HL-60/S4 treated with retinoic acid at 250 ng/mL for 4 days and 3 days (cell line): Measurements from ENCODE around the gene PEX19.

Experiments
- in situ Hi-C: fragments of 300-500 bp; cut with MboI; formaldehyde crosslinking; loops from 2 replicates; pipeline ENCODE4 v1.7.0; 2022; ENCODE audit warnings: low sequenced_read_pairs

The PEX19 gene

DNA sequence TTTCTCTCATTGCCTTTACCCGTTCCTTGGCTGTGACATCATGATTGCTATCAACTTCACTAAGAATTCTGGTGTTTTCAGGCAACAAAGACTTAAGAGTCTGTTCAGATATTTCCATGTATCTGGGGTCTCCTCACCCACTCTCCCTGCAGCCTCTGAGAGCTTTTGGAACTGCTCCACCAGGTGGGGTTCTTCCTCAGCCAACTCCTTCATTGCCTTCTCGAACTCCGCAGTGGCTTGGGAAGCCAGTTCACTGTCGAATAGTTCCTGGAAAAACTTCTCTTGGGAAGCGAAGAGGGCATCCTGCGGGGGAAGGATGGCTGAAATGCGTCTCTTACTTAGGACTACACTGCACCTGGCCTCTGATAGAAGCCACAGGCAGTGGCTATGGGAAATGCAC, 2.1 kb downstream of the PEX19 start:
- in situ Hi-C loops = no loop called here

DNA sequence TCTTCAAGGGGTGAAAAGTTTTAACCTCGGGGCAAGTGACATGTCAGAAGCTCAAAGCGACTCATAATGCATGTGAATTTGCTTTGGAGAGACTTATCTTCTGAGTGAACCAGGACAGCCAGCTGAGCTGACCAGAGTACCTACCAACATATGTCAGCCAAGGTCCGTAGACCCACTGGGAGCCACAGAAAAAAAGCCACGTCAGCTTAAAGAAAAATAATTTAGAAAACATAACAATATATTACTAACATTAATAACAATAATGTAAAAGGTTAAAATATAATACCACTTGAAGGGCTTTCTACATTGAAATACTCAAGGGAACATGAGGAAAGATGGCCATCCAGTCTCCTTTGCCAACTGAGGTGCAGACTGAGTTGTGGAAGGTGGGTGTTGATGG, 6.9 kb downstream of the PEX19 start:
- in situ Hi-C loops = no loop called here

DNA sequence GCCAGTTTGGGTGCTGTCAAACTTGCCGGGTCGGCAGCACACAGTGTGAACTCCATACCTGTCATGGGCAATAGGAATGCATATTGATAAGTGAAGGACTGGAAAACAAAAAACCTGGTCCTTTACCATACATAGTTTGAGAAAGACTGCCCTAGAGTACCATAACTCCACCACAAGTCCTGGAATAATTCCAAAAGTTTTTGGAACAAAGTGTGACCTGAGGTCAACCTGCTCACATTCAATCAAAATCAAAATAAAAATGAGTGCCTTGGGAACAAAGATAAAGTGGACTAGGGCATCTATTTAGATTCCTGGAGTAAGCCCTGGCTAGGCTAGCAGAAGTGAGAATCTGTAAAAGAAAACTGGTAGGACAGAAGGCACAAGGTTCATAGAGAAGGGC, 7.6 kb downstream of the PEX19 start:
- in situ Hi-C loops = no loop called here

DNA sequence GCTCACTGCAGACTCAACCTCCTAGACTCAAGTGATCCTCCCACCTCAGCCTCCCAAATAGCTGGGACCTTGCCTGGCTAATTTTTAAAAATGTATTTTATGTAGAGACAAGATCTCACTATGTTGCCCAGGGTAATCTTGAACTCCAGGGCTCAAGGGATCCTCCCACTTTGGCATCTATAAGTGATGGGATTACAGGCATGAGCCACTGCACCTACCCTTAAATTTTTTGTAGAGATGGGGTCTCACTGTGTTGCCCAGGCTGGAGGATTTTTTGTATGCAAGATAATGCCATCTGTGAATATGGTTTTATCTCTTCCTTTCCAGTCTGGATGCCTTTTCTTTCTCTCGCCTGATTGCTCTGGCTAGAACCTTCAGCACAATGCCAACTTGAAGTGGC, 13.9 kb downstream of the PEX19 start:
- in situ Hi-C loops = no loop called here

DNA sequence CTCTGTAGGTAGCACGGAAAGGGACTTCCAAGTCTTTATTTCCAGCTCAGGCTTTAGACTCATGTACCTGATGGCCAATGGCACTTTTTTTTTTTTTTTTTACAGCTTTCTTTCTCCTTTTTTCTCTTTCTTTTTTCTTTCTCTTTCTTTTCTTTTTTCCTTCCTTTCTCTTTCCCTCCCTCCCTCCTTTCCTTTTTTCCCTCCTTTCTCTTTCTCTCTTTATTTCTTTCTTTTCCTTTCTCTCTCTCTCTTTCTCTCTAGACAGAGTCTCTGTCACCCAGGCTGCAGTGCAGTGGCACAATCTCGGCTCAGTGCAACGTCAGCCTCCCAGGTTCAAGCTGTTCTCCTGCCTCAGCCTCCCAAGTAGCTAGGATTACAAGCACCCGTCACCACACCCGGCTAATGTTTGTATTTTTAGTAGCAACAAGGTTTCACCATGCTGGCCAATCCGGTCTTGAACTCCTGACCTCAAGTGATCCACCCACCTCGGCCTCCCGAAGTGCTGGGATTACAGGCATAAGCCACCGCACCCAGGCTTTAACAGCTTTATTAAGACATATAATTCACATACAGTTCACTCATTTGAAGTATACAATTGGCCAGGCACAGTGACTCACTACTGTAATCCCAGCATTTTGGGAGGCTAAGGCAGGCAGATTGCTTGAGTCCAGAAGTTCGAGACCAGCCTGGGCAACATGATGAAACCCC, 17.5 kb downstream of the PEX19 start:
- in situ Hi-C loops = no loop called here

DNA sequence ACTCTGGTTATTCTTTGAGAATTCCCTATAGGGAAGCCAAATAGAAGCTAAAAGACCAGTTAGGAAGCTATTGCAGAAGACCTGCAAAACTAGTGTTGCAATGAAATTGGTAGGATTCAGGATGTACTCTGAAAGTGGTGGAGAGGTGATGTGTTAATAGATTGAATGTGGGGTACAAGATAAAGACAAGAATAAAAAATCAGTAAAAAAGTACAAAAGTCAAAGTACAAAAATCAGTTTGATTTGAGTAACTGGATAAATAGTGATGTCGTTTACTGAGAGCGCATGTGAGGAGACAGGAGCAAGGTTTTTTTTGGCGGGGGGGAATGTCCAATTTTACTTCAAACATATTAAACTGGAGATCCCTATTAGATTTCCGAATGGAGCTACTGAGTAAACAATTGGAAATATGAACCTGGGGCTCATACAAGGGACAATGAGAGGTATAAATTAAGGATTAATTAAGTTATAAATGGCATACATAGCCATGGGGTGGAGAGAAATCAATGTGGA, 20.1 kb downstream of the PEX19 start:
- in situ Hi-C loops = no loop called here

DNA sequence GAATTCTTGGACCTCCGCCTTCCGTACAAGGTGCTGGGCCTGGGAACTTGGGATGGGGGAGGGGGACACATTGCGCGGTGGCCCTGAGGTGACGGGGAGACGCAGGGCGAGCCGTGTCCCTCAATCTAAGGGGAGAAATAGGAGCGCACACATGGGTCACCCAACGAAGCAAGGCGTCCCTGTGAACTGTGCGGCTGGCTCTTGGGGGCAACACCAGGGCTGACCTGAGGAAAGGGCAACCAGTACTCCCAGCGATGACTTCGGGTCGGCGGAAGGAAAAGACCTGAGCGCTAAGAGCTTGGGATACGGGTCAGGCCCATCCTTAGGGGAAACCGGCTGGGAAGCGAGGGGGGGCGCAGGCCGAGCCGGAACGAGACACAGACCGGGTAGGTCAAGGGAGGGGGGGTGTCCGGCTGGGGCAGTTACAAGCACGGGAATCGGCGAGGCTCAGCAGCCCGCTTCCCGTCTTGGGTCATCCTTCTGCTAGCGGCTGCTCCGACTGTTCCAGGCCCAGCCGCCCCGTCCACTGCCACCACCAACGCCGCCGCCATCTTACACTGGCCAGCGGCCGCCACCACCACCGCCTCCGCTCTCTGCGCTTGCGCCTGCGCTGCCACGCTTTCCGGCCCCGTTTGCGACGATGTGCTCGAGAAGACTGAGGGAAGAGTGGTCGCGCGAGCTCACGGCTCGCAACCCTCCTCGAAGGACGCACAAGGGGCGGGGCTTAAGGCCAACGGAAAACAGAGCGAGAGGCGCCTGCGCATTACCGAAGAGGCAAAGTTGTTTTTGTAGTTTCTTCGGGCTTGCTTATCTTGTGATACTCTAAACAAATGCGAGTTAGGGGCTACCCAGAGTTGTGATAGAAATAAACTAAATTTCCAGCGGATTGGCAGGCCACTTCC, 22.8 kb downstream of the PEX19 start, which contains the start of gene DCAF8:
DCAF8 (minus strand) TSS at position 657 of the 902 bp plus-strand sequence. CDS start 18,541 bp downstream, outside the sequence.
- in situ Hi-C loops = no loop called here

DNA sequence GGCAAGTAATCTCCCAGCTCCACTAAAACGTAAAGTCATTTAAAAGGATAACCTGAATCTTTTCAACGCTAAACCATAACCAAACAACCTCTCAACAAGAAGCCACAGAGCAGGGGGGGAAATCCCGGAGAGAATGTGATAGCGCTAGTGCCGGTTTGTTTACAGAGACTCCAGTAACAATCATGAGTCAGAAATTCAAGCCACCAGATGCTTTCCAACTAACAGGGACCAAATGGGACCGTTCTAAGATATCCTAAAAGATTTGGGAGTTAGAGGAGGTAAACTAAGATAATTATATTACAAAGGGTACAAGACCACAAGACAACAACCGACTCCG, 23.4 kb downstream of the PEX19 start:
- in situ Hi-C loops = no loop called here

DNA sequence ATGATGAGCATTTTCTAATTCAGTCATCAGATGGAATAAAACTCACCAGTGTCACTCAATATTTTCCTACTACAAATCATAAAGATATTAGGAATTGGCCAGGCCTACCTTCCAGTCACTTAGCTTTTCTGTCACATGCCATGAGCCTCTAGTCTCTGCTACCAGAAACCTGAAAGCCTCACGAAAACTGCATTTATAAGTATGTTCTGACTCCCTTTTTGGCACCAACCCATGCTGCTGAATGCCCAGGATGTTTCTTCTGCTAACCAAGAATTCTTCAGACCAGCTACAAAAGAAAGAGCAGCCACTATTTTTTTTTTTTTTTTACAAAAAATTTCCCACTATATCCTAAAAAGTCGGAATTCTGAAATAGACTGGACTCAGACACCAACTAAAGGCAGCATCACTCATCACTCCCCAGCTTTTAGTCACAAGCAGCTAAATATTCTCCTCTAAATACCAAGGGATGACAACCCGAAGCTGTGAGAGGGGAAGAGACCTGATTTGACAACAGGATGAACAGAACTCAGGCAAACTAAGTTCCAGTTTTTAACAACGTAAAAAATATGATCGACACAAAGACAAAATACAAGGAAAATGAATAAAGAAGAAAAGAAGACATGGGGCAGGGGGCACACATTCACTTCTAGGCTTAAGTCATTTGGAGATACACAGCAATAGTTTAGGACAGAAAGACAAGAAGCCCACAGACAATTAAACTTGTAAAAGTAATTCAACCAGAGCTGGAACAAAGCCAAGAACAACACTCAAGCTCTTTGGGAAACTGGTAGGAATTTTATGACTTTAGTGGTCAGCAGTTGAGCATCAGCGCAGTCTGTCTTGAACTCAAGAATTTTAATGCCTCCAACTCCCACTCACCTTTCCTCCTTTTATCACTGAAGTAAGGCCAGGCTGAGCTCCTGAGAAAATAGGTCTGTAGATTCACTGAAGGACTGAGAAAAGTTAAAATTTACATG, 24.2 kb downstream of the PEX19 start:
- in situ Hi-C loops = no loop called here

DNA sequence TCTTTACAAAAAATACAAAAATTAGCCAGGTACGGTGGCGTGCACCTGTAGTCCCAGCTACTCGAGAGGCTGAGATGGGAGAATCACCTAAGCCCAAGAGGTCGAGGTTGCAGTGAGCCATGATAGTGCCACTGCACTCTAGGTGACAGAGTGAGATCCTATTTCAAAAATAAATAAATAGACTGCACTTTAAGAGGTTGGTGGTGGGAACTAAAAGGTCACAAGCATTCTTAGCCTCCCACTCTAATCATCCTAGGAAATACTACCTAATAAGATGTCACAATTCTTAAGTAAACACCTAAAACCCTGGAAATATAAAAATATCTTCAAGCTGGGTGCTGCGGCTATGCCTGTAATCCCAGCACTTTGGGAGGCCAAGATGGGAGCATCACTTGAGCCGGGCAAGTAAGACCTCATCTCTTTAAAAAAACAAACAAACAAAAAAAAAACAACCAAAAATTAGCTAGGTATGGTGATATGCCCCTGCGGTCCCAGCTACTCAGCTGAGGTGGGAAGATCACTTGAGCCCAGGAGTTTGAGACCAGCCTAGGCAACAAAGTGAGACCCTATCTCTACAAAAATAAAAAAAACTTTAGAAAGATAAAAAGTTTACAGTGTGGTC, 26.6 kb downstream of the PEX19 start:
- in situ Hi-C loops = no loop called here

DNA sequence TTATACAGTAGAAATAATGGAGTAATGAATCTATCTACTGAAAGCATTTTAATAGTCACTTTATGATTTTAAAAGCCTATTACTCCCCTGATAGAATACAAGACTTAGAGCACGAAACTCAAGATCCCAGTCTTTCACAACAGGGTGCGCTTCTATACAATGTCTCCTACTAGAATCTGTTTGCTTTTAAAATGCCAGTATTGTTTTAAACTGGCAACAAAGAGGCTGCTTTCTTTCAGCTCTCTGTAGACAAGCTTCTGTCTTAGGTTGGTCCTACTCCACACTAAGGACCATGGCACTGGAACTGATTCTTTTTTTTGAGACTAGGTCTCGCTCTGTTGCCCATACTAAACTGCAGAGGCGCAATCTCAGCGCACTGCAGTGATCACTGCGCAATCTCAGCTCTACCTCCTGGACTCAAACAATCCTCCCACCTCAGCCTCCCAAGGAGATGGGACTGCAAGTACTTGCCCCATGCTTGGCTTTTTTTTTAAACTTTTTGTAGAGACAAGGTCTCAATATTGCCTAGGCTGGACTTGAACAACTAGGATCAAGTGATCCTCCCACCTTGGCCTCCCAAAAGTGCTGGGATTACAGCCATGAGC, 27.4 kb downstream of the PEX19 start:
- in situ Hi-C loops = no loop called here

DNA sequence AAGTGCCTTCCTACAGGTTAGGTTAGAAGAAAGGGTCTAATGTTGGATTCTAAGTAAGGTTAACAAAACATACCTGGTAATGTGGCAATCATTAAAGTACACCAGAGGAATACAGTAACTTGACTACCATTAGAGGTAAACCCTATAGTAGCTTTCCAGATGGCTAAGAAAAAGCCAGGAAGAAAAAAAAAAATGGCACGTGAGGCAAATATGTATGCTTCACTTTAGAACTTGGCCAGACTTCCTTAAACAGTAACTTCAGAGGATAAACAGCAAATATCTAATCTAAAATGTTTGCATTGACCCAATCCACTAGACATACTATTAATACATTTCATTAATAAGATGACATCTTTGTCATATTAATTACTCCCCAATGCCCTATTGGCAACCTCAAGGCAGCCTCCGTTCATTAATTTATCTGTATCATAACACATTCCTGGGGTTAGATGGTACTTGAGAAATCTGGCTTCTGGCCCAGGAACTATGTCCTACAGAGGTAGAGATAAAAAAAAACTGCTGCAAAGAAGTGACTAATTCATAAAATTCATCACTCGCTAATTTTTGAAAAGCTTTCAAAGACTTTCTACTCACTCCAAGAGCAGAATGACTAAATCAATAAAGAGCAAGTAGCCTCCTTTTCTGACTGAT, 28.4 kb downstream of the PEX19 start:
- in situ Hi-C loops = no loop called here

DNA sequence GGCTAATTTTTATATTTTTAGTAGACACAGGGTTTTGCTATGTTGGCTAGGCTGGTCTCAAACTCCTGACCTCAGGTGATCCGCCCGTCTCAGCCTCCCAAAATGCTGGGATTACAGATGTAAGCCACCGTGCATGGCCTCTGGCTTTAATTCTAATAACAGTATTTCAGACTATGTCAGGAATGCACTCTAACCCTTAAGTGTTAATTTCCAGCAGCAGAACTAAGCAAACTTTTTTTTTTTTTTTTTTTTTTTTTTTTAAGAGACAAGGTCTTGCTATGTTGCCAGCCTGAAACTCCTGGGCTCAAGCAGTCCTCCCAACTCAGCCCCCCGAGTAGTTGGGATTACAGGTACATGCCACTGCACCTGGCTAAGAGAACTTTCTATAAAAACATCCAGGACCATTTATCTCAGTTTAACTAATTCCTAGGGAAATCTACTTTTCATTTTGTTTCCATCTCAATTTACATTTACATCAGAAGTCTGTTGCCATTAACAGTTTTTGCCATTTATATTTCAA, 29.1 kb downstream of the PEX19 start:
- in situ Hi-C loops = no loop called here

DNA sequence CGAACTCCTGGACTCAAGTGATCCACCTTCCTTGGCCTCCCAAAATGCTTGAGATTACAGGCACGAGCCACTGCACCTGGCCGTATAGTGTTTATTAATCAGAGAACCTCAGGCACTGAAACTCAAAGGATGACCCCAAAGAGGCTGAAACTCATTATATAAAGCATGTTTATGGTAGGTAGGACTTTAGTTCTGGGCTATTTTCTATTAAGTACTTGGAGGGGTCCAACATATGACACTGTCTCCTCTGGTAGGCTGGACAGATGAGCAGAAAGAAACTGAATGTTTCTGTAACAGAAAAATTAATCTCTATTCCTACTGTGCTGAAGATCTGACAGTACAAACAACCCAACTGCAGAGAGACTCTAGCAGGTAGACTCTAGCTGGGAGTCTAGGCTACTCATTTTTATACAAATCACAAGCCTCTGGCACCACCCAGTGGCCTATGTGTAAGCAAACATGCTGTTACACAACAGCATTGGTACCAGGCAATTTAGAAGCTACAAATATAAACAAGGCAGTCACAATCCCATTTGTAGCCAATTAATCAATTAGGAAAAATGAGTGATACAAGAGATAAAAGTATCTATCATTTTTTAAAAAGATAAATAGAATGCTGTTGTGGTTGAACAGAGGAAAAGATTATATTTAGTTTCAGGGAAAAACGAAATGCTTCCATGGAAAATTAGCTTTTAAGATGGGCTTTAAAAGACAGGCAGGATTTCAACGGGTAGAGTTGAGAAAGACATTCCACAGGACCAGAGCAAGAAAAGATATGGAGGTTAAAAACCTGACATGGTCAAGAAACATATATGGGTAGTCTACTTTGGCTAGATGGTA, 33.0 kb downstream of the PEX19 start:
- in situ Hi-C loops = no loop called here

DNA sequence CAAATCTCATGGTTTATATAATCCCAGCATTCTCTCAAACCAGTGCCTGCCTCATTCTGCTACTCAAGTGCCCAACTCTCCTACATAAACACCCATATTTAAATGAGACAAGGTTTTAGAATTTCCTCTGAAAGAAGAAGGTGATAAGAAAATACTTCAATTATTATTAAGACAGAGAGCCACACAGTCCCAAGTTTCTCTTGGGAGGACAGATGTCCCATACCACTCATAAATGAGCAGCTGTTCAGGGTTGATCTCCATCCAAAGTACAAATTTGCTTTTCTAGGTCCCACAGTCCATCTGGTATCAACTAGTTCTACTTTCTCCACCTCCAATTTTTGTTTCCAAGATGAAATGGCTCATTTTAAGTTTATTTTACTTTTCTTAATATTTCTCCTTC, 33.9 kb downstream of the PEX19 start:
- in situ Hi-C loops = no loop called here

DNA sequence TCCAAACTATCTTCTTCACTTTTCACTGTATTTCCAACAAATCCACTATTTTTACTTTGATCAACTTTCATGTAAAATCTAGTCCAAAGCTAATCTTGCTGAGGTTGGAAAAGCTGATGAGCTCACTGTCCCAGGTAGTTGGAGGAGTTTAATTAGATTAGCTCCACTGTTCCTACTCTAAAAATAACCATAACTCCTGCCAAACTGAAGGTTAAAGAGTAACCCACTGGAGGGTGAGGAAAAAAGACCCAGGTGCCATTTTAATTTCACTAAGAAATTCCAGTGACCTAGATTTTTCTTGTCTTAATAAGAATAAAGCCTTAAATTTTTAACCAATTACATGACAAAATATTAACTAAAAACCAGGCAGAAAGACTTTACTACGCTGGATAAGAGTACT, 37.9 kb downstream of the PEX19 start:
- in situ Hi-C loops = no loop called here

DNA sequence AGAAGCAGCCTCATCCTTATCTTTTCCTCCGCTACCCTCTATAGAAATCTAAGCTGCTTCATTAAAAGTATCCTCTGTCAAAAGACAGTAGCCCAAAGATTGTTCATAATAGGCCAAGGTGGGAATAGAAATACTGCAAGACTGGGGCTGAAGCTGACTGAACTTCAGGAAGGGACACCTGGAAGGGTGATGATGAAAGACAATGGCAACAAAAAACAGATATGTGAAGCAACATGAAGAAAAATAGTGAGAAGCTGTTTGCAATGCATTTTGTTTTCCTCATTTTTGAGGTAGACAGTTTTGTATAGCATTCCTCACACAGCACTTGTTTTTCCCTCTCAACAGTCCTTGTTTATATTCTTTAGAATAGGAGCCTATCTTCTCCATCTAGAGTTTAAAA, 39.5 kb downstream of the PEX19 start:
- in situ Hi-C loops = no loop called here

DNA sequence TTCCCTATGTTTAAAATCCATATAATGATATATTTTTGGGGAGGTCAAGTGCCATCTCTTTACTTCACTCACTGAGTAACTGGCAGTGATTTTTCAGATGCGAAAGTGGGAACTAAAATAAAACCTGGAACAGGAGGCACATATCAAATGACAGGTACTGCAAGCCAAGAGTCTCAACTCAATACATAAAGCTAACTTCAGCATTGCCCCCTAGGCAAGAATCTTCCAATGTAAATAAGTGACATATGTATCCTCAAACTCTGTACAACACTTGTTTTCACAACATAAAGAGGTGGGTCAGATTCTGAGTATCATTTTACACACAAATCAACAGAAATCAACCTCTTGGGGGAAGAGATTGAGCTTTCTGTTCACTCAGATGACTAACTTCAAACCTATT, 40.7 kb downstream of the PEX19 start:
- in situ Hi-C loops = no loop called here
